Uterus (tissue), 2 donors: ENCODE results near the gene FIGN.

Source experiments
- POLR2A ChIP-seq, 2 donors: fragments of 450-650 bp; IDR thresholded peaks; one replicate each; pipeline ENCODE4 v1.6.1; 2016; ENCODE audit warnings: antibody characterized with exemption in 2 of 2, mild to moderate bottlenecking in 1 of 2, moderate library complexity in 1 of 2
- TF ChIP-seq, protein P1 (sequence below), 4 experiments: fragments of 200-600 bp in 2 of 4; fragments of 450-650 bp in 2 of 4; sonication (generic) in 2 of 4; IDR thresholded peaks; one replicate each; pipeline ENCODE4 v1.5.1; 2016 to 2019; ENCODE audit warnings: antibody characterized with exemption in 4 of 4, mild to moderate bottlenecking in 2 of 4, moderate library complexity in 1 of 4

DNA sequence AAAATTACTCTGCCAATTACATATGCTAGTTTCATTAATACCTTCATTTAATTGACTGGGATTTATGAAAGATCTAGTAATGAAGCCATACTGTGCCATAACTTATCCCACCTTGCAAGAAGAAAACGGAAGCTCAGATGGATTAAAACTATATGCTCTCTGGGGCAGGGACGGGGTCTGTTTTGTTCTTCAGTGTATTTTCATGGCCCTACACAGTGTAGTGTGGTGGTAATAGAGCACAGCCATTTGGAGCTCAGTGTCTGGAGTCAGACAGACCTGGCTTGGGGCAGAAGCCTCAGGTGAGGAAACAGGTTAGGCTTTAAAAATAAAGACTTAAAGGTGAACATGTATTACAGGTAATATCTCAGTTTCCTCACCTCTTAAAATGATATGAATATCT is 62.3 kb downstream of the FIGN start:
- TF ChIP-seq, protein P1, sequence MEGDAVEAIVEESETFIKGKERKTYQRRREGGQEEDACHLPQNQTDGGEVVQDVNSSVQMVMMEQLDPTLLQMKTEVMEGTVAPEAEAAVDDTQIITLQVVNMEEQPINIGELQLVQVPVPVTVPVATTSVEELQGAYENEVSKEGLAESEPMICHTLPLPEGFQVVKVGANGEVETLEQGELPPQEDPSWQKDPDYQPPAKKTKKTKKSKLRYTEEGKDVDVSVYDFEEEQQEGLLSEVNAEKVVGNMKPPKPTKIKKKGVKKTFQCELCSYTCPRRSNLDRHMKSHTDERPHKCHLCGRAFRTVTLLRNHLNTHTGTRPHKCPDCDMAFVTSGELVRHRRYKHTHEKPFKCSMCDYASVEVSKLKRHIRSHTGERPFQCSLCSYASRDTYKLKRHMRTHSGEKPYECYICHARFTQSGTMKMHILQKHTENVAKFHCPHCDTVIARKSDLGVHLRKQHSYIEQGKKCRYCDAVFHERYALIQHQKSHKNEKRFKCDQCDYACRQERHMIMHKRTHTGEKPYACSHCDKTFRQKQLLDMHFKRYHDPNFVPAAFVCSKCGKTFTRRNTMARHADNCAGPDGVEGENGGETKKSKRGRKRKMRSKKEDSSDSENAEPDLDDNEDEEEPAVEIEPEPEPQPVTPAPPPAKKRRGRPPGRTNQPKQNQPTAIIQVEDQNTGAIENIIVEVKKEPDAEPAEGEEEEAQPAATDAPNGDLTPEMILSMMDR (IDR thresholded peaks at IDR 0.05), result no peak
- TF ChIP-seq POLR2A (IDR thresholded peaks at IDR 0.05), result no peak
